Fibroblast of lung (primary cell): ENCODE results near the gene TSPAN18. TPM values are rescaled to one million over a fixed set of nuclear protein-coding genes. Genes with fewer than 3 reads are reported as not detected.

Experiments
- DNase-seq, 2 donors: peaks; one replicate each; pipeline versions ENCODE4 v3.0.0 to v3.0.0-alpha.2; 2010; ENCODE audit warnings: low read depth in 2 of 2
- H2AFZ ChIP-seq: 2 replicates; pipeline ENCODE4 v1.5.1; 2012; ENCODE audit warnings: low read length, control low read depth, inconsistent platforms
- H3K27ac ChIP-seq: 2 replicates; pipeline ENCODE4 v1.5.1; 2011; ENCODE audit warnings: low read length, control low read depth; ENCODE audit not compliant: insufficient read depth
- H3K27me3 ChIP-seq: 2 replicates; pipeline ENCODE4 v1.5.1; 2011; ENCODE audit warnings: mild to moderate bottlenecking, low read length; ENCODE audit not compliant: control insufficient read depth, insufficient read depth
- H3K36me3 ChIP-seq: 2 replicates; pipeline ENCODE4 v1.5.1; 2011; ENCODE audit warnings: low read length; ENCODE audit not compliant: control insufficient read depth, insufficient read depth
- H3K4me1 ChIP-seq: 2 replicates; pipeline ENCODE4 v1.5.1; 2011; ENCODE audit warnings: low read length; ENCODE audit not compliant: control insufficient read depth, insufficient read depth; ENCODE audit errors: extremely low read depth
- H3K4me2 ChIP-seq: 2 replicates; pipeline ENCODE4 v1.5.1; 2011; ENCODE audit warnings: low read length, control low read depth; ENCODE audit not compliant: insufficient read depth; ENCODE audit errors: extremely low read depth
- H3K4me3 ChIP-seq, 4 experiments: fragments of 200-600 bp in 1 of 4; sonication (generic) in 1 of 4; replicated peaks in 1 of 4; 2 replicates each; pipeline ENCODE4 v1.5.1; 2011 to 2016; ENCODE audit warnings: low read length in 4 of 4, low read depth in 3 of 4, mild to moderate bottlenecking in 3 of 4, control low read depth in 2 of 4, inconsistent platforms in 1 of 4, mixed read lengths in 1 of 4; ENCODE audit not compliant: insufficient read depth in 1 of 4; ENCODE audit errors: control extremely low read depth in 1 of 4
- H3K79me2 ChIP-seq: 2 replicates; pipeline ENCODE4 v1.5.1; 2012; ENCODE audit warnings: mild to moderate bottlenecking, low read length, inconsistent platforms; ENCODE audit not compliant: control insufficient read depth, insufficient read depth
- H3K9ac ChIP-seq: 2 replicates; pipeline ENCODE4 v1.5.1; 2011; ENCODE audit warnings: mild to moderate bottlenecking, low read length, control low read depth; ENCODE audit not compliant: insufficient read depth
- H3K9me3 ChIP-seq: 2 replicates; pipeline ENCODE4 v1.5.1; 2012; ENCODE audit warnings: low read depth, low read length; ENCODE audit not compliant: control insufficient read depth, insufficient read depth
- H4K20me1 ChIP-seq: 2 replicates; pipeline ENCODE4 v1.5.1; 2011; ENCODE audit warnings: low read length; ENCODE audit not compliant: control insufficient read depth, insufficient read depth; ENCODE audit errors: extremely low read depth
- EZH2 ChIP-seq: IDR thresholded peaks from 2 replicates; pipeline ENCODE4 v1.5.1; 2012; ENCODE audit warnings: low read length, control low read depth, mild to moderate bottlenecking; ENCODE audit errors: missing control alignments
- polyA plus RNA-seq, 2 donors: library from polyadenylated mRNA; depleted of rRNA in 1 of 2; stranded (reverse) in 1 of 2; unstranded in 1 of 2; fragments of >200 nt; gene quantifications; 2 replicates each; pipeline ENCODE4 v1.2.1, GENCODE V29; 2011 to 2012; ENCODE audit warnings: missing spikeins in 1 of 2
- total RNA-seq: library from RNA; depleted of rRNA; stranded (reverse); fragments of >200 nt; gene quantifications from 2 replicates; pipeline ENCODE4 v1.2.1, GENCODE V29; 2014
- TF ChIP-seq, protein P1 (sequence below), 2 donors: IDR thresholded peaks in 1 of 2; conservative IDR thresholded peaks in 1 of 2; 1 replicate in 1 of 2; 2 replicates in 1 of 2; pipeline ENCODE4 v1.5.1; 2011 to 2012; ENCODE audit warnings: low read length in 2 of 2, control low read depth in 1 of 2, inconsistent platforms in 1 of 2, low read depth in 1 of 2, mild to moderate bottlenecking in 1 of 2

Gene TSPAN18
- total and polyA plus RNA-seq, 2 donors (not counting 1 experiment from before 2014, with no cell fraction given): 0.15 TPM; not detected in 1

DNA sequence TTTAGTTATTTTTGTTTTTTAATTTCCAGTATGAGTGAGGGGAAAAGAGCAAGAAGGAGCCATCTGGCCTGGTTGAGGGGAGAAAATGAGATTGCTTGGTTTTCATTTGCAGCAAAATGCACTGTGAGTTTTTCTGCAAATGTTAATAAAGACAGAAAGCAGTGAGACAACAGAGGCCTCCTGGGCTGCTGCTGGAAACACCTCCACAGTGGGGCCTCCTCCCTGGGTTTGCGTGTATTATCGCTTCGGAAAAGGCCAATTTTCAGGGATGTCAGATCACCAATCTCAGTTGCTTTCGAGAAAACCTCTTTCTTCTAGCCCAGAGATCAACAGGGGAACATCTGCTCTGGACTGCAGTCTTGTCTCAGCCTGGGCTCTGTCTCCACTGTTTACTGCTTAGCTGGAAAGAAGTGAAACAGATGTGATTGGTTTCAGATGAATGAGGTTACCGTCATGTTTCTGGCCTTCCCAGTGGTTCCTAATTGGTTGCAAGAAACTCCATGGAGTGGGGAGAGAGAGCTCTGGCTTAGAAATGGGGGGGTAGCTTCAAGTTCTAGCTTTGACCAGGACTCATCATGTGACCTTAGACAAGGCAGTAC is 17.3 kb downstream of the TSPAN18 start:
- Histone ChIP-seq H3K9me3 (no peaks in the 10 kb centered on the region), H3K9ac (no peak overlapping the region), H3K4me2 (no peak overlapping the region), H3K4me3 (no peak overlapping the region), H3K27me3 (peaks cover 18% of the 10 kb centered on the region), H3K4me1 (no peaks in the 10 kb centered on the region), H2AFZ (no peak overlapping the region), H3K79me2 (no peaks in the 10 kb centered on the region), H3K27ac (no peak overlapping the region), H3K36me3 (no peaks in the 10 kb centered on the region), H4K20me1 (no peaks in the 10 kb centered on the region)
- peak in 1 of 2 donors; percentile 26 for DNase-seq
- no peak for TF ChIP-seq EZH2
- TF ChIP-seq, protein P1, sequence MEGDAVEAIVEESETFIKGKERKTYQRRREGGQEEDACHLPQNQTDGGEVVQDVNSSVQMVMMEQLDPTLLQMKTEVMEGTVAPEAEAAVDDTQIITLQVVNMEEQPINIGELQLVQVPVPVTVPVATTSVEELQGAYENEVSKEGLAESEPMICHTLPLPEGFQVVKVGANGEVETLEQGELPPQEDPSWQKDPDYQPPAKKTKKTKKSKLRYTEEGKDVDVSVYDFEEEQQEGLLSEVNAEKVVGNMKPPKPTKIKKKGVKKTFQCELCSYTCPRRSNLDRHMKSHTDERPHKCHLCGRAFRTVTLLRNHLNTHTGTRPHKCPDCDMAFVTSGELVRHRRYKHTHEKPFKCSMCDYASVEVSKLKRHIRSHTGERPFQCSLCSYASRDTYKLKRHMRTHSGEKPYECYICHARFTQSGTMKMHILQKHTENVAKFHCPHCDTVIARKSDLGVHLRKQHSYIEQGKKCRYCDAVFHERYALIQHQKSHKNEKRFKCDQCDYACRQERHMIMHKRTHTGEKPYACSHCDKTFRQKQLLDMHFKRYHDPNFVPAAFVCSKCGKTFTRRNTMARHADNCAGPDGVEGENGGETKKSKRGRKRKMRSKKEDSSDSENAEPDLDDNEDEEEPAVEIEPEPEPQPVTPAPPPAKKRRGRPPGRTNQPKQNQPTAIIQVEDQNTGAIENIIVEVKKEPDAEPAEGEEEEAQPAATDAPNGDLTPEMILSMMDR (conservative IDR thresholded peaks at IDR 0.05 in 1 of 2, IDR thresholded peaks at IDR 0.05 in 1 of 2; ENCODE audit: low read depth in 1 of 2, low read length in 2 of 2): no peak

DNA sequence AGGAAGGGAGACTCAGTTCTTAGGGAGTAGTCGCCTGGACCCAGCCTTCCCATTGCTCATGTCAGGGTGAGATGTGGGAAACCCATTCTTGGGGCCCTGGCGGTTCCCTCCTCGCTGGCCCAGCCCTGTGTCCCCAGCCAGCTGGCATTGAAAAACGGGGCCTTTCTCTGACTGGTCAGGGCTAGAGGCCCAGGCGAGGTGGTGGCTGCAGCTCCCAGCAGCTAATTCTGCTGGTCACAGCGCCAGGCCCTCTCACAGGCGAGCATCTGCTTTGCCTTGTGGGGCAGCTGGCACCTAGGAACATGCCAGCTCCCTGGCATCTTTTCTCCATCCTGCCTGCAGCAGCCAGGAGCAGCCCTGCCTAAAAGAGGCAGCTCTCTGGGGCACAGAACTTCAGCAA is 20.1 kb downstream of the TSPAN18 start:
- Histone ChIP-seq H3K36me3 (no peaks in the 10 kb centered on the region), H3K79me2 (no peaks in the 10 kb centered on the region), H3K4me1 (no peaks in the 10 kb centered on the region), H2AFZ (no peak overlapping the region), H3K27ac (no peak overlapping the region), H3K9ac (no peak overlapping the region), H3K9me3 (no peaks in the 10 kb centered on the region), H3K4me2 (no peak overlapping the region), H3K27me3 (peaks cover 10% of the 10 kb centered on the region), H3K4me3 (no peak overlapping the region), H4K20me1 (no peaks in the 10 kb centered on the region)
- DNase-seq: no peak
- TF ChIP-seq EZH2: no peak
- TF ChIP-seq, protein P1 (conservative IDR thresholded peaks at IDR 0.05 in 1 of 2, IDR thresholded peaks at IDR 0.05 in 1 of 2; ENCODE audit: low read depth in 1 of 2, low read length in 2 of 2): no peak

DNA sequence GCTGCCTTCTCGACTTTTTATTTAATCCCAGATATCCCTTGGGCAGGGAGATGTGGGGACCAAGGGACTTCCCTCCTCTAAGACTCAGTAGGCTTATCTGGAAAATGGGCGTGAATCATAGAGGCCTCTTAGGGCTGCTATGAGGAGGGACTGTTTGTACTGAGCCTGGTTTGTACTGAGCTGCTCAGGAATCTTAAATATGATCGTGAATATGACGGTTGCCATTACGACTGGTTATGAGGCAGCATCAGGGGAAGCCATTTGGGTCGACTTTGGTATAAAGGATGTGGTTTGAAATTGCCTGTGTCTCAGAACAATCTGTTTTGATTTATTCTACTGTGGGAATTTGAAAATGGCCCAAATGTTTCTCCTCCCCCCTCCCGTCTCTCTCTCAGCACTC is 20.6 kb downstream of the TSPAN18 start:
- no peaks in the 10 kb centered on the region for H3K36me3 ChIP-seq
- H3K9me3 ChIP-seq: no peaks in the 10 kb centered on the region
- no peak overlapping the region for H3K4me3 ChIP-seq
- H3K9ac ChIP-seq: no peak overlapping the region
- TF ChIP-seq EZH2: no peak
- TF ChIP-seq, protein P1 (conservative IDR thresholded peaks at IDR 0.05 in 1 of 2, IDR thresholded peaks at IDR 0.05 in 1 of 2; ENCODE audit: low read depth in 1 of 2, low read length in 2 of 2): no peak
- no peak overlapping the region for H3K27ac ChIP-seq
- H3K27me3 ChIP-seq: peaks cover 10% of the 10 kb centered on the region
- H4K20me1 ChIP-seq: no peaks in the 10 kb centered on the region
- DNase-seq: peak in 1 of 2 donors; percentile 42
- H3K79me2 ChIP-seq: no peaks in the 10 kb centered on the region
- H3K4me2 ChIP-seq: no peak overlapping the region
- H2AFZ ChIP-seq: no peak overlapping the region
- H3K4me1 ChIP-seq: no peaks in the 10 kb centered on the region
